ENCODE results near the gene CAB39.

The CAB39 gene

GRCh38 chr2:230788554-230789175, 76.0 kb downstream of the CAB39 start:
- DNase-seq, result no peak

DNA sequence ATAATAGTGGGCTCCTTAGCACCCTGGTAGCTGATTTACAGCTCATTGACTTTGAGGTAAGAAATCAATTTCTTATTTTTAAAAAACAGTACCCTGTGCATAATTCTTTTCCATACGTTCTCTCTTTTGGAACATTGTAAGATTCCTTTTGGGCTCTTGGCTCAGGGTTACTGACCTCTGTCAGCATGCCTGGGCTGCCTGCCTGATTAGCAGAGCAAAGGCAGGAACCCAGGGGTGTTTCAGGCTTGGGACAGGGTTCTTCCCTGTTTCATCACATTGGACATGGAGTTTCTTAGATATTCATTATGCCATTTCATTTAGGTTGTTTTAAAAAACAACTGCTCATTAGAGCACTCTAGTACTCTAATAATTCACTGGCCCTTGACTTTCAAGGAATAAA, 78.3 kb downstream of the CAB39 start:
- DNase-seq, result no peak

DNA sequence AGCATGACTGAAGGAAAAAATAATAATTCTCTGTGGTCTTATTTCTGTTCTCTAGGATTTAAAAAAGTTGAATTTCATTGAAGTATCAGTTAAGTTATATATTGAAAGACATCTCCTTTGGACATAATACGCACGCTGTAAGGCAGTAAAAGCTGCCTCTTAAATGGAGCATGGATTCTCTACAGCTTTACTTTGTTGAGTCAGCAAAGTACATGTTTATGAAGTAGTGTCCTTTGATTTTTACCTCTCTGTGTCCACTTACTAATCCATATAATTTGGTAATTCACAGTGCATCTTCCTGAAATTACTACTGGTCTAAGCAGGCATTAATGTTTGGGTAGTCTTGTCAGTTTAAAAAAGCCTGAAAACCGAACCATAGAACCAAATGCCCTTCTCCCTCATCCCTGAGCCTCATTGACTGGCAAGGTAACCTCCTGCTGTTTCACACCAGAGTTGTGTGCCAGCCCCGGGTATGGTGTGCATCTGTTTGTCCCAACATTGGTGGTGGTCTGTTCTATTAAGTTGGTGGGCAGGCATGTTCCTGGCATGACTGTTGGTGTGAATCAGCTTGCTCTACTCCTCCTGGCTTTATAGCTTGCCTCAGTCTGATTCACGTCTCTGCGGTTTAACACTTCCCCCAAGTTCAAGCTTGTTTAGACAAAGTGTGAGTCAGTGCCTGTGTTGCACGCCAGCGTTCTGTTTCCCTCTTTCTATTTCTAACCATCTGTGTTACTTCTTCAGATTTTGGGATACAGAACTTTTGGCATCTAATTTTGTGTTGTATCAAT, 81.1 kb downstream of the CAB39 start:
- DNase-seq, result peak; percentile 68

DNA sequence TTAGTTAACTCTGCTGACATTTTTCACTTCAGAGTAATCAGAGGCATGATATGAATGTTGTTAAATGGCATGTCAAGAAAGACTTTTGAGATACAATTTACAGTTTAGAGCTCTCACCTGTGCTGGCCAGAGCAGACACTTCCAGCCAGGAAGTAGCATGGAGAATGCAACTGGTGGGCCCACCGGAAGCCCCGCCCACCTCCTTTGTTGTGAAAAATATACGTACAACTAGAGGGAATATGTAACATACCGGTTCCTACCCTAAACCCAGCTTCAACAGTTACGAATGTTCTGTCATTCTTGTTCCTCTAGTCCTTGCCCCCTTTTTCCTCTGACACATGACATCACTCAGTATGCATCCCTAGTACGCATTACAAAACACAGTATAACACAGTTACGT, 81.9 kb downstream of the CAB39 start:
- DNase-seq, result peak; percentile 34

GRCh38 chr2:230795856-230796255, 83.2 kb downstream of the CAB39 start:
- DNase-seq, result no peak

GRCh38 chr2:230796280-230796862, 83.7 kb downstream of the CAB39 start:
- no peak for DNase-seq

DNA sequence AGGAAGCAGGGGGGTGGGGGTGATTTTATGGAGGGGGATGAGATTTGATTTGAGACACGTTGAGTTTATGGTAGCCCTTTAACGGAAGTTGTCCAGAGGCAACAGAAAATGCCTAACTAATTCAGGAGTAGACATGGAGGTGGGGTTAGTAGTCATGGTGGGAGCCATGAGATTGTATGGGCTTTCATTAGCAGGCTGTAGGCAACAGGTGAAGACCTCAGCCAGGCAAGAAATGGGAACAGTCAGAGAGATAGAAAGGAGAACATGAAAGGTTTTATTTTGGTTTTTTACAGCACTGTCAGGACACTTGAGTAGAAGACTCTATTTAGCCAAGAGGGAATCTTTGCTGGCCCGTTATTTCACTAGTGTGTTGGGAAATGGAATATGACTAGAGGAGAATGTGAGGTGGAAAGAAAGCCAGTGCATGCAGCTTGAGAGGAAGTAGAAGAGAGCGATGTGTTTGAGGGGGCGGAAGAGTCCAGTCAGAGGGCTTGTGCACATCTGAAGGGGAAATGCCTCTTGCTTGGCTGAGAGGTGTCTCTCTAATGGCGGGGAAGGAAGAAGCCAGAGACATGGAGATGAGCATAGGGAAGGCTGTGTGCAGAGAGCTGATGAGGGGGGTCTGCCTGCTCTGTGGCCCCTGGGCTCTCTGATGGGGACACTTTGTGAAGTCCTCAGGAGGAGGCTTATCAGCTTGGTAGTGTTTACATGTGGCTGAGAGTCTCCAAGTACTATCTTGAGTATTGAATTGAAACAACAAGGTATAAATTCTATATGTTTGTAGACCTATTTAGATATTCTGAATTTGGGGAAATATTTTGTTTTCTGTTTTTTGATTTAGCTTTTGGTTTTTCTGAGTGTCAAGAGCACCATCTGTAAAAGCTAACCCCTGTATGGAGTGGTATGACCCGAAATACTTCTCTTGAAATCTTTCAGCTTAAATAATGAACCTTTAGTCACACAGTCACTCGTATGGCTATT, 85.2 kb downstream of the CAB39 start:
- no peak for DNase-seq

DNA sequence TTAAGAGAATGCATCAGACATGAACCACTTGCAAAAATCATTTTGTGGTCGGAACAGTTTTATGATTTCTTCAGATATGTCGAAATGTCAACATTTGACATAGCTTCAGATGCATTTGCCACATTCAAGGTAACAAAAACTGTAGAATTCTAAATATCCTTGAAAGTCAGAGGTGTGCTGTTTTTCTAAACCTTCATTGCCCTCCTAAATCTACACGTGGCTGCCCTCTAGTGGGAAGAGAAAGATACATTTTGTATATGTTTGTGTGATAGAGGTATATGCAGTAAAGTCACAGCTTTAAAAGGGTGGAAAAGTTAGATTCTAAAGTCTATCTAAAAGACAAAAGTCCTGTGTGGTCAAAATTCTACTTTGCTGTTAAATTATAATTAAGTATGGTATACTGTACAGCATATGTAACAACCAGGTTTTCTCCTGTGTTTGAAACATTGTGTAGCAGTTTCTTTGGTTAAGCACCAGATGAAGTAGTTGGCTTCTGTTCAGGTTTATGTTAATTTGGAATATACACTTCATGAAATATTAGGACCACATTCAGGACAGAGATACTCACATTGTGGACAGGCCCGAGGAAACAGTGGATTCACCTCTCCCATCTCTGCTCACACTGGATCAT, 86.2 kb downstream of the CAB39 start:
- DNase-seq, result peak; percentile 50

- no peak for DNase-seq
Observed at GRCh38 chr2:230805353-230806017, 92.8 kb downstream of the CAB39 start.

DNA sequence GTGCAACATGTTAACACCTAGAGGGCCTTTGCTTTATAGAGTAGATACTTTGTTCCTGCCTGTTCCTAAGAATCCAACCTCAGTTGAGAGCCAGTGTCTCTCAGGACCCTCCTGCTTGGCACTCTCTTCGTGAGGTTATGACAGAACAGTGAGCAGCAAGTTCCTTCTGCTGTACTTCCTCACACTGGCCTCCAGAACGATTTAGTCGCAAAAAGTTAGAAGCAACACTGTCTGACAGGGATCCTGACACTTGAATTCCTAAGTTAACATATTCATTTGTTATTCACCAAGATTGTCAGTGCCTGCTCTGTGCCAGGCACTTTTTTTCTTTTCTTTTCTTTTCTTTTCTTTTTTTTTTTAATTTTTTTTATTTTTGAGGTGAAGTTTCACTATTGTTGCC, 95.1 kb downstream of the CAB39 start:
- DNase-seq, result no peak

DNA sequence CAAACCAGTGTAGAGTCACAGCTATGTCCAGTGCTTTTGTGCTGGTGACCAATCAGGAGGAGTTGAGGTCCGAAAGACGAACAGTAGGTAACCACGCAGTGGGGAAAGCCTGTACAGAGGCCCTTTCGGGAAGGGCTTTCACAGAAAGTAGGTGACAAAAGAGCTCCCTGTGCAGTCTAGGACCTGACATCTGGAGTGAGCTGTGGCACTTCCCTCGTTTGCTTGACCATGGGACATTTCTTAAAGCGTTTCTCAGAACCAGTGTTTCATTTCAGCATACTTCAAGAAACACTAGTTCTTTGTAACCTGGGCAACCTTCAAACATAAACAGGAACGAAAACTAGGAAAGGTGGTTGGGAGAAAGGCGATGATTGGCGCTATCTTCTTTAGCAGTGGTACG, 96.4 kb downstream of the CAB39 start:
- DNase-seq, result no peak

DNA sequence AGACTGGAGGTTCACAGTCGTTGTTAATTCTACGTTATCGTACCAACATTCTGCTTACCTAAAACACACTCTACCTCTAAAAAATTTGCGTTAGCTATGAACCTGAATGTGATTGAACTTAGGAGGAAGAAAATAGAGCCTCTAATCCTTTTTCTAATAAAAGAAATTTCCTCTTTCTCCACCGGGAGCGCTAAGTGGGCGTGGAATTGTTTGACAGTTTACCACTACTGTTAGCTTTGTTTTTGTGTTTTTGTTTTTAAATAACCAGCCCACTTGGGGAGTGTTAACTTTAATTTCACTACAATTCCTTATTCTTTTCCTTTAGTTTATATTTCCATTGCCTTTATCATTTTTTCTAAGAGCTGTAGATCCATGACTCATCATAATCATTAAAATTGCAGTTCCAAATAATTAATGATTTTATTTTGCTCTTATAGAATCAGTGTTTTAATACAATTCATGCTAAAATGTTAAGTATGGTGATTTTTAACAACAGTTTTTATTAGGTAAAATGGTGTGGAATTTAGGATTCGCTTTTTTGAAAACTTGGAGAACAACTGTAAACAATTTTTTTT, 97.1 kb downstream of the CAB39 start:
- DNase-seq, result no peak

GRCh38 chr2:230811508-230811907, 98.9 kb downstream of the CAB39 start:
- DNase-seq, result no peak

DNA sequence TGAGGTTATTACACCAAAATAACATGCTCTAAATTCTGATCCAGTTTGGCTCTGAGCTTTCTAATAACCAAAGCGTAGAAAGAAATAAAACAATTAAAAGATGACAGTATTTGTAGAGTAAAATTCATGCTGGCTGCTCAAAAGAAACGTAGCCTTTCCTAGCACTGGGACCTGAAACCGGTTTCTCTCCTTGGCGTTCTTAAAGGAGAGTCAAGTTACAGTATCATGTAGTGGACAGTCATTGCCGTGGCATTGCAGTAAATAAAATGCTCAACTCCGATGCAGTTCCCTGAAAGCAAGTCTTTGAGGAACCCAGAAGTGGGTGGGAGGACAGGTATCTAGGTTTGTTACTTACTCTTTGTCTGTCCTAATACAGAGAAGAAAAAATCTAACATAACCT, 99.4 kb downstream of the CAB39 start:
- no peak for DNase-seq

DNA sequence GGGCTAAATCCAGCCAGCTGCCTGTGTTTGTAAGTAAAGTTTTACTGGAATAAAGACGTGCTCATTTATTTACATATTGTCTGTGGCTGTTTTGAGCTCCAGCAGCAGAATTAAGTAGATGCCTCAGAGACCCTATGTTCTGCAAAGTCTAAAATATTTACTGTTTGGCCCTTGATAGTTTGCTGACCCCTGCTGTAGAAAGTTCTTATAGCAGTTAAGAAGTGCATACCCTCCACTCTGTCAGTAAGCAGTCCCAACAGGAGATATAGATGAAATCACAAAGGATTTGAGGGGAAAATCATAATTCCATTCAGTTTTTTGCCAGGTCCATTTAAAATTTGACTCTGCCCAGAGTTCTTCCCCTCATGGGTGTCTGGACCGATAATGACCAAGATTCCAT, 102.0 kb downstream of the CAB39 start:
- no peak for DNase-seq

DNA sequence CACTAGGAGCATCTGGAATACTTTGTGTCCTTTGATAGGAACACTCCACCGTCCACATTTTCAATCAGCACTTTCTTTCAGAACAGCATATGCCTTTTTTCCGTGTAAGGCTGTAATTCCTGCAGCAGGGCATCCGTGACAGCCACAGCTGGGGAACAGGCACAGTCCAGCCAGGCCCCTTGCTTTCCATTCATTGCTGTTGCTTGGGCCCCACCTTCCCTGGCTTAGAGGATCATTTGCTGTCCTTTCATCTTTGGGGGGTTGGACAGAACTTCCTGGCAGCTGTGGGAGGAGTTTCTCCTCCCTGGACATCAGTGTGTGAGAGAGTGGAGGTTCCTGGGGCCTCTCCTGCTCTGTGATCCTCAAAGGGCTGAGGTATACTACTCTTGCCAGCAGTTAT, 102.4 kb downstream of the CAB39 start:
- no peak for DNase-seq

DNA sequence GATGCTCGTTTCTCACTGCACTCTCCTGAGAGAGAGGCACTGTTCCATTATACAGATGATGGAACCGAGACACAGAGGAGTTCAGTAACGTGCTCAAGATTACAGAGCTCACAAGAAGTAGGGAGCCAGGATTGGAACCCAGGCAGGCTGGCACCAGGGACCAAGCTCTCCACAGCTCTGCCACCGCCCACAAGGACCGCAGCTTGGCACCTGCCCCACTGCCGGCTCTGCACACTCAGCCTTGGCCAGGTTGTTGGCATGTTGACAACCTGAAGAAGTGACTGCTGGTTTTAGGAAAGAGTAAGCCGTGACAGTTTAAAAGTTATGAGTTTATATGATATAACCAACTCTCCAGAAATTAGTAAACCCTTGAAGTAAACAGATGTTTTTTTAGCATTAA, 104.1 kb downstream of the CAB39 start:
- DNase-seq, result no peak

DNA sequence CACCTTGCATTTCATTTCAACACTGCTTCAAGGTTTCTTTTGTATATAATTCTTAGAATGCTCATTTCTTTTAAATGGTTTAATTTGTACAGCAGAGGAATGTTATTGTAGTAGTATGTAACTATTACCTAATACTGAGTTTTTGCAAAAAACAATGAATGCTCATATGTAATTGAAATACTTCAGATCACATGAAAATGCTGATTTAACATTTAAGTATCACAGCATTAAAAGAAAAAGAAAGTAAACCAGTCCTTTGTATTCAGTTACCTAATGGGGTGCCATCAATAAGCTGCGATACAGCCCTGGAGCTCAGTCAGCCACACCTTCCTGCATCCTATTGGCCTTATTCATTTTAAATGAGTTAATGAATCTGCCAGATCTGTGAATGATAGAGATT, 106.8 kb downstream of the CAB39 start:
- DNase-seq, result no peak

- DNase-seq, result no peak
Observed at GRCh38 chr2:230821261-230821990, 108.8 kb downstream of the CAB39 start.

DNA sequence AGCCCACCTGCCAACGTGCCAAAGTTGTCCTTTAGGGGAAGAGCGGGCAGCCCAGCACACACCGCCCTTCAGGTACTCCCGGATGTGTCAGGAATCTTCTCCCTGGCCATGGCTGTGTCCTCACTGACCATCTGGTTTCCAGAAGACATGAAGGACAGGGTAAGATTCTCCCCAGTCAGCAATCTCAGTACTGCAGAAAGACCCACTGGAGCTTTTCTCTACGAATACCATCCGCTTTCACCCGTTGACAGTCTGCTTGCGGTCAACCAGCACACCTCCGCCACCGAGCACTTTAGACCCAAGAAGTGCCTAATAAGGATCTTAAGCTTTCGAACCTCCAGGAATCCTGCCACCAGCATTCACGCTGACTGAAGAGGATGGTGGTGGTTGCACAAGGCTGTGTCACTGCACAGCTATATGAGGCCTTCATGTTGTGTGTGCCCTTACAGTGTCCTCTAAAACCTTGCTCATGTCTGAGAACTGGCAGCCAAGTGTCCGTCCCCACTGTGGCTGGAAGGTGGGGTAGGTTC, 109.4 kb downstream of the CAB39 start:
- DNase-seq, result no peak

All from activated gamma-delta T cell treated with Interleukin-2 at 50 U/mL for 16 hours (primary cell).